Smooth muscle cell (in vitro differentiated cells): ENCODE data around the gene ARL8B. TPM values are rescaled to one million over a fixed set of nuclear protein-coding genes. Genes with fewer than 3 reads are reported as not detected.

Source experiments
- DNase-seq: peaks from one replicate; lab custom pipeline; 2025; ENCODE audit not compliant: unreplicated experiment; lab: John Stamatoyannopoulos, UW
- H2AFZ ChIP-seq: fragments of 200-600 bp; sonication (generic); 2 replicates; pipeline ENCODE4 v1.6.0; 2016; ENCODE audit warnings: antibody characterized with exemption, low read depth, mild to moderate bottlenecking
- H3F3A ChIP-seq: fragments of 200-600 bp; sonication (generic); 2 replicates; pipeline ENCODE4 v1.6.0; 2017; ENCODE audit warnings: antibody characterized with exemption, low read depth
- H3K27ac ChIP-seq: fragments of 200-600 bp; sonication (generic); 2 replicates; pipeline ENCODE4 v1.5.1; 2016; ENCODE audit warnings: low read depth, mild to moderate bottlenecking
- H3K27me3 ChIP-seq: fragments of 200-600 bp; sonication (generic); 2 replicates; pipeline ENCODE4 v1.6.1; 2016; ENCODE audit warnings: low read depth, mild to moderate bottlenecking
- H3K36me3 ChIP-seq: fragments of 200-600 bp; sonication (generic); 2 replicates; pipeline ENCODE4 v1.5.1; 2016; ENCODE audit warnings: low read depth
- H3K4me1 ChIP-seq: fragments of 200-600 bp; sonication (generic); 2 replicates; pipeline ENCODE4 v1.5.1; 2016; ENCODE audit warnings: low read depth
- H3K4me2 ChIP-seq: fragments of 200-600 bp; sonication (generic); 2 replicates; pipeline ENCODE4 v1.6.0; 2016; ENCODE audit warnings: mild to moderate bottlenecking
- H3K4me3 ChIP-seq: fragments of 200-600 bp; sonication (generic); 2 replicates; pipeline ENCODE4 v1.5.1; 2016; ENCODE audit warnings: mild to moderate bottlenecking
- H3K79me2 ChIP-seq: fragments of 200-600 bp; sonication (generic); 2 replicates; pipeline ENCODE4 v1.6.0; 2016; ENCODE audit warnings: low read depth, mild to moderate bottlenecking
- H3K9ac ChIP-seq: fragments of 200-600 bp; sonication (generic); 2 replicates; pipeline ENCODE4 v1.6.0; 2016; ENCODE audit warnings: low read depth
- H3K9me3 ChIP-seq: fragments of 200-600 bp; sonication (generic); replicated peaks from 2 replicates; pipeline ENCODE4 v1.5.1; 2016; ENCODE audit warnings: low read depth
- H4K20me1 ChIP-seq: fragments of 200-600 bp; sonication (generic); 2 replicates; pipeline ENCODE4 v1.6.0; 2016; ENCODE audit warnings: low read depth
- WGBS: methylation state at CpG from one replicate; pipeline ENCODE4 v1.1.7; 2016; ENCODE audit warnings: low lambda C conversion rate; 5-methylcytosine and 5-hydroxymethylcytosine counted together
- polyA plus RNA-seq: library from polyadenylated mRNA; unstranded; fragments of >200 nt; fragmentation: Nextera tagmentation; extraction: Ambion mirVana; gene quantifications from 2 replicates; pipeline ENCODE4 v1.2.1, GENCODE V29; 2016
- total RNA-seq: library from RNA; depleted of rRNA; stranded (reverse); fragments of >200 nt; gene quantifications from 2 replicates; pipeline ENCODE4 v1.2.3, GENCODE V29; 2014
- TF ChIP-seq, protein P1 (sequence below): fragments of 200-600 bp; sonication (generic); IDR thresholded peaks from 2 replicates; pipeline ENCODE4 v1.5.1; 2017; ENCODE audit warnings: borderline replicate concordance, mild to moderate bottlenecking, antibody characterized with exemption; ENCODE audit not compliant: insufficient read depth, poor library complexity, severe bottlenecking

Gene ARL8B
- total and polyA plus RNA-seq, 2 experiments from 2014 or later: 33.6 to 95.0 TPM

DNA sequence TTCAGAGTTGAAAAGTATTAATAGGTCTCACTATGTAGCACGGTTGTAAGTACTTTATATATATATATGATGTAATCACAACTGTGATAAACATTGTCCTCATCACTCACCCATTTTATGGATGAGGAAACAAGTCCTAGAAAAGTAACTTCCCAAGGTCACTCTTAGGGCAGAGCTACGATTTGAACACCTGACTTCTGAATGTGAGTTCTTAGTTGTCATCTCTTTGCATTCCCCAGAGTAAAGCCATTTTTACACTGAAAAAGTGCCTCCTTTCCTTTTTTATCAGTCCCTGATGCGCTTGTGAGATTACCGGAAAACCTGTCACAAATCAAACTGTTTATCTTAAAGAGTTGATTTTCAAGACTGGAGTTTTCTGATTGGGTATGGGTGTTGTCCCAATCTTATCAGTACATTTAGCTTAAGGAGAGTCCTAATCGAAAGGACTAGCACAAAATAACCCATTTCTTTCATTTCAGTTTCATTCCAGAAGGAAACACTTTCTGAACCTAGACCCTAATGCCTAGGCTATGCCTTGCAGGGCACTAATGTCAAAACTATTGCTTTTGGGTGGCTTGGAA, 63.1 kb downstream of the ARL8B start:
- TF ChIP-seq, protein P1, sequence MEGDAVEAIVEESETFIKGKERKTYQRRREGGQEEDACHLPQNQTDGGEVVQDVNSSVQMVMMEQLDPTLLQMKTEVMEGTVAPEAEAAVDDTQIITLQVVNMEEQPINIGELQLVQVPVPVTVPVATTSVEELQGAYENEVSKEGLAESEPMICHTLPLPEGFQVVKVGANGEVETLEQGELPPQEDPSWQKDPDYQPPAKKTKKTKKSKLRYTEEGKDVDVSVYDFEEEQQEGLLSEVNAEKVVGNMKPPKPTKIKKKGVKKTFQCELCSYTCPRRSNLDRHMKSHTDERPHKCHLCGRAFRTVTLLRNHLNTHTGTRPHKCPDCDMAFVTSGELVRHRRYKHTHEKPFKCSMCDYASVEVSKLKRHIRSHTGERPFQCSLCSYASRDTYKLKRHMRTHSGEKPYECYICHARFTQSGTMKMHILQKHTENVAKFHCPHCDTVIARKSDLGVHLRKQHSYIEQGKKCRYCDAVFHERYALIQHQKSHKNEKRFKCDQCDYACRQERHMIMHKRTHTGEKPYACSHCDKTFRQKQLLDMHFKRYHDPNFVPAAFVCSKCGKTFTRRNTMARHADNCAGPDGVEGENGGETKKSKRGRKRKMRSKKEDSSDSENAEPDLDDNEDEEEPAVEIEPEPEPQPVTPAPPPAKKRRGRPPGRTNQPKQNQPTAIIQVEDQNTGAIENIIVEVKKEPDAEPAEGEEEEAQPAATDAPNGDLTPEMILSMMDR: no peak
- no peaks in the 10 kb centered on the region for H3K9me3 ChIP-seq
- H3K27me3 ChIP-seq: no peaks in the 10 kb centered on the region
- H3K4me2 ChIP-seq: no peak overlapping the region
- WGBS: 91% methylated on average over 5 of the region's 5 CpGs
- peaks cover 14% of the 10 kb centered on the region for H3K4me1 ChIP-seq
- H3K79me2 ChIP-seq: peaks cover 27% of the 10 kb centered on the region
- H3K36me3 ChIP-seq: peaks cover under 1% of the 10 kb centered on the region
- no peak overlapping the region for H2AFZ ChIP-seq
- no peak overlapping the region for H3K9ac ChIP-seq
- H3K4me3 ChIP-seq: no peak overlapping the region
- H3F3A ChIP-seq: peaks cover 15% of the 10 kb centered on the region
- peak overlapping the region; percentile 52 for H3K27ac ChIP-seq
- H4K20me1 ChIP-seq: peaks cover 16% of the 10 kb centered on the region
- DNase-seq: no peak

- TF ChIP-seq, protein P1: no peak
- Histone ChIP-seq H3K27me3 (no peaks in the 10 kb centered on the region), H3K79me2 (peaks cover 38% of the 10 kb centered on the region), H3F3A (peaks cover 15% of the 10 kb centered on the region), H3K36me3 (no peaks in the 10 kb centered on the region), H4K20me1 (peaks cover 27% of the 10 kb centered on the region), H3K4me1 (peaks cover 19% of the 10 kb centered on the region), H3K9ac (peak overlapping the region; percentile 8), H2AFZ (no peak overlapping the region), H3K27ac (peak overlapping the region; percentile 52), H3K4me2 (peak overlapping the region; percentile 84), H3K9me3 (no peaks in the 10 kb centered on the region), H3K4me3 (peak overlapping the region; percentile 98)
- WGBS: 57% methylated on average over 6 of the region's 6 CpGs
- DNase-seq: no peak
These were observed 64.2 kb downstream of the ARL8B start for GRCh38 chr3:5186089-5186857.

GRCh38 chr3:5186858-5187155, 64.7 kb downstream of the ARL8B start:
- peaks cover 19% of the 10 kb centered on the region for H3K4me1 ChIP-seq
- no peaks in the 10 kb centered on the region for H3K27me3 ChIP-seq
- no peak for DNase-seq
- peaks cover 15% of the 10 kb centered on the region for H3F3A ChIP-seq
- H3K9ac ChIP-seq: peak overlapping the region; percentile 77
- H3K4me3 ChIP-seq: peak overlapping the region; percentile 98
- peaks cover 31% of the 10 kb centered on the region for H4K20me1 ChIP-seq
- H3K36me3 ChIP-seq: no peaks in the 10 kb centered on the region
- WGBS: 7% methylated on average over 8 of the region's 8 CpGs
- H3K9me3 ChIP-seq: no peaks in the 10 kb centered on the region
- peak overlapping the region; percentile 52 for H3K27ac ChIP-seq
- H2AFZ ChIP-seq: peak overlapping the region; percentile 33
- TF ChIP-seq, protein P1: no peak
- peaks cover 43% of the 10 kb centered on the region for H3K79me2 ChIP-seq
- H3K4me2 ChIP-seq: peak overlapping the region; percentile 84
